Endodermal cell (in vitro differentiated cells): Measurements from ENCODE around the gene FMOD. TPM values are rescaled to one million over a fixed set of nuclear protein-coding genes. Genes with fewer than 3 reads are reported as not detected.

Source experiments
- DNase-seq: peaks from one replicate; pipeline ENCODE4 v3.0.0-alpha.2; 2017
- H3K27ac ChIP-seq: 2 replicates; pipeline ENCODE4 v1.5.1; 2013; ENCODE audit warnings: mild to moderate bottlenecking, low read depth, low read length, moderate library complexity
- H3K27me3 ChIP-seq: 2 replicates; pipeline ENCODE4 v1.6.1; 2013; ENCODE audit warnings: mild to moderate bottlenecking, low read length, moderate library complexity; ENCODE audit not compliant: insufficient read depth, control insufficient read depth, poor library complexity, severe bottlenecking
- H3K36me3 ChIP-seq: 2 replicates; pipeline ENCODE4 v1.7.0; 2013; ENCODE audit warnings: mild to moderate bottlenecking, low read length, moderate library complexity; ENCODE audit not compliant: control insufficient read depth, insufficient read depth
- H3K4me1 ChIP-seq: one replicate; pipeline ENCODE4 v1.7.0; 2013; ENCODE audit warnings: low read length; ENCODE audit not compliant: control insufficient read depth, insufficient read depth
- H3K4me3 ChIP-seq: 2 replicates; pipeline ENCODE4 v1.5.1; 2013; ENCODE audit warnings: mild to moderate bottlenecking, low read length, moderate library complexity
- H3K9ac ChIP-seq: 2 replicates; pipeline ENCODE4 v1.6.1; 2013; ENCODE audit warnings: mild to moderate bottlenecking, low read length, moderate library complexity; ENCODE audit not compliant: poor library complexity, severe bottlenecking; ENCODE audit errors: extremely low read depth
- H3K9me3 ChIP-seq: 2 replicates; pipeline ENCODE4 v1.6.1; 2013; ENCODE audit warnings: mild to moderate bottlenecking, low read length, moderate library complexity; ENCODE audit not compliant: control insufficient read depth
- H3K27ac Mint-ChIP-seq: 2 replicates; pipeline ENCODE4 v1.8.0; 2020; ENCODE audit warnings: mixed read lengths
- H3K27me3 Mint-ChIP-seq: 2 replicates; pipeline ENCODE4 v1.8.0; 2021; ENCODE audit warnings: mild to moderate bottlenecking, mixed read lengths; ENCODE audit not compliant: insufficient read depth
- H3K36me3 Mint-ChIP-seq: 2 replicates; pipeline ENCODE4 v1.8.0; 2020; ENCODE audit warnings: low read depth, mixed read lengths
- H3K4me1 Mint-ChIP-seq: 2 replicates; pipeline ENCODE4 v1.8.0; 2020; ENCODE audit warnings: mixed read lengths
- H3K4me3 Mint-ChIP-seq: 2 replicates; pipeline ENCODE4 v1.8.0; 2020; ENCODE audit warnings: mild to moderate bottlenecking, moderate library complexity, mixed read lengths
- H3K9me3 Mint-ChIP-seq: 2 replicates; pipeline ENCODE4 v1.8.0; 2020; ENCODE audit warnings: mild to moderate bottlenecking, mixed read lengths
- WGBS, 2 experiments: methylation state at CpG; one replicate each; pipeline versions ENCODE4 v1.1.5 to v1.1.7; 2013; ENCODE audit warnings: missing lambda C conversion rate in 2 of 2, mixed read lengths in 1 of 2; ENCODE audit not compliant: insufficient coverage in 1 of 2, insufficient read length in 1 of 2; 5-methylcytosine and 5-hydroxymethylcytosine counted together
- total RNA-seq, 2 donors: library from RNA; stranded (reverse); fragmentation: NEBNext Ultra II Directional in 1 of 2; extraction: Animal tissue kit (Norgen Biotek cat#: 25700) in 1 of 2; gene quantifications; 2 replicates in 1 of 2; 3 replicates in 1 of 2; pipeline ENCODE4 v1.2.1, GENCODE V29; 2021
- TF ChIP-seq, protein P1 (sequence below): fragments of 200-600 bp; sonication (generic); conservative IDR thresholded peaks from 2 replicates; pipeline ENCODE4 v1.5.0; 2021; ENCODE audit warnings: antibody characterized with exemption, mild to moderate bottlenecking

Gene FMOD
- total RNA-seq, 2 donors from 2014 or later = 2.9 to 4.8 TPM

DNA sequence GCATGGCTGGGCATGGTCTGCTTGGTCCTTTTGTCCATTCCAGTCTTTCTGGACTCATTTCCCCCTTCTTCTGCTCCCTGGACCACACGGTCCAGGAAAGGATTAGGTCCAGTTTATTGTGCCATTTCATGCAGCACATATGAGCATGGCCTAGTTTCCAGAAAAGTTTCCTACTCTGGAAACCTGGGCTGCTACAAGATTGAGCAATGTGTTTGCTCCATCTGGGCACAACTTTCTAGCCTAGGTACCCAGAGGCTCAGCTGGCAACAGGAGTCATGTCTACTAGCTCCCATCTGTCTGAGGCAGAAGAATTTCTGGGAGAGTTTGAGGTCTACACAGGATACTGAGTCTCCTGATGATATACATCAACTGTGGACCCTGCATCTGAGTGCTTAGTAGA lies 14.8 kb downstream of the FMOD start:
- H3K27ac Mint-ChIP-seq = no peak overlapping the region
- TF ChIP-seq, protein P1, sequence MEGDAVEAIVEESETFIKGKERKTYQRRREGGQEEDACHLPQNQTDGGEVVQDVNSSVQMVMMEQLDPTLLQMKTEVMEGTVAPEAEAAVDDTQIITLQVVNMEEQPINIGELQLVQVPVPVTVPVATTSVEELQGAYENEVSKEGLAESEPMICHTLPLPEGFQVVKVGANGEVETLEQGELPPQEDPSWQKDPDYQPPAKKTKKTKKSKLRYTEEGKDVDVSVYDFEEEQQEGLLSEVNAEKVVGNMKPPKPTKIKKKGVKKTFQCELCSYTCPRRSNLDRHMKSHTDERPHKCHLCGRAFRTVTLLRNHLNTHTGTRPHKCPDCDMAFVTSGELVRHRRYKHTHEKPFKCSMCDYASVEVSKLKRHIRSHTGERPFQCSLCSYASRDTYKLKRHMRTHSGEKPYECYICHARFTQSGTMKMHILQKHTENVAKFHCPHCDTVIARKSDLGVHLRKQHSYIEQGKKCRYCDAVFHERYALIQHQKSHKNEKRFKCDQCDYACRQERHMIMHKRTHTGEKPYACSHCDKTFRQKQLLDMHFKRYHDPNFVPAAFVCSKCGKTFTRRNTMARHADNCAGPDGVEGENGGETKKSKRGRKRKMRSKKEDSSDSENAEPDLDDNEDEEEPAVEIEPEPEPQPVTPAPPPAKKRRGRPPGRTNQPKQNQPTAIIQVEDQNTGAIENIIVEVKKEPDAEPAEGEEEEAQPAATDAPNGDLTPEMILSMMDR = no peak
- H3K36me3 Mint-ChIP-seq = no peaks in the 10 kb centered on the region
- H3K27me3 Mint-ChIP-seq = peaks cover 19% of the 10 kb centered on the region
- DNase-seq = no peak
- peaks cover 8% of the 10 kb centered on the region for H3K27me3 ChIP-seq
- H3K36me3 ChIP-seq = no peaks in the 10 kb centered on the region
- H3K4me1 ChIP-seq = peaks cover 11% of the 10 kb centered on the region
- no peak overlapping the region for H3K4me3 Mint-ChIP-seq
- H3K4me3 ChIP-seq = no peak overlapping the region
- no peak overlapping the region for H3K27ac ChIP-seq
- no peaks in the 10 kb centered on the region for H3K9me3 ChIP-seq
- WGBS, 2 experiments = 69 to 100% methylated on average over 1 of the region's 1 CpG
- H3K9me3 Mint-ChIP-seq = no peaks in the 10 kb centered on the region
- peaks cover 8% of the 10 kb centered on the region for H3K4me1 Mint-ChIP-seq
- H3K9ac ChIP-seq = no peak overlapping the region

DNA sequence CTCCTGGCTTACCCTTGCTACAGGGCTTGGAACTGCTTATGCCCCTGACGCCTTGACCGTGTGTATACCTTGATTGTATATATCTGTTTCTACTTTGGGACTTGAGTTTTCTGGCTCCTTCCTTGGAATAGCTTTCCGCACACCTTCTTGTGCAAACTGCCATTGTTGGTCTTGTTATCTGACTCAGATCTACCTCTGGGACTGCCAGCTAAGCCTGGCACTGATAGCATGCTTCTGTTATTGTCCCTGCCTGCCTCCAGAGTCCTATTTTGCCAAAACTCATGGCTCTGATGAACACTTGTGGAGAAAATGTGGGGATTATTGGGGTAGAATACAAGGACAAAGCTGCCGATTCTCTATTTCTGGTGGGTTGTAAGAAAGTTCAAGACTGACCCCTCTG lies 15.4 kb downstream of the FMOD start:
- H3K27me3 ChIP-seq = peaks cover 2% of the 10 kb centered on the region
- no peaks in the 10 kb centered on the region for H3K9me3 Mint-ChIP-seq
- no peak for DNase-seq
- H3K4me3 Mint-ChIP-seq = no peak overlapping the region
- peaks cover 19% of the 10 kb centered on the region for H3K27me3 Mint-ChIP-seq
- H3K4me1 Mint-ChIP-seq = peaks cover 4% of the 10 kb centered on the region
- H3K9me3 ChIP-seq = no peaks in the 10 kb centered on the region
- no peak overlapping the region for H3K4me3 ChIP-seq
- no peaks in the 10 kb centered on the region for H3K36me3 Mint-ChIP-seq
- H3K27ac ChIP-seq = no peak overlapping the region
- H3K27ac Mint-ChIP-seq = no peak overlapping the region
- TF ChIP-seq, protein P1 = no peak
- H3K4me1 ChIP-seq = peaks cover 5% of the 10 kb centered on the region
- no peaks in the 10 kb centered on the region for H3K36me3 ChIP-seq
- WGBS, 2 experiments = 87 to 94% methylated on average over 4 of the region's 4 CpGs
- no peak overlapping the region for H3K9ac ChIP-seq

DNA sequence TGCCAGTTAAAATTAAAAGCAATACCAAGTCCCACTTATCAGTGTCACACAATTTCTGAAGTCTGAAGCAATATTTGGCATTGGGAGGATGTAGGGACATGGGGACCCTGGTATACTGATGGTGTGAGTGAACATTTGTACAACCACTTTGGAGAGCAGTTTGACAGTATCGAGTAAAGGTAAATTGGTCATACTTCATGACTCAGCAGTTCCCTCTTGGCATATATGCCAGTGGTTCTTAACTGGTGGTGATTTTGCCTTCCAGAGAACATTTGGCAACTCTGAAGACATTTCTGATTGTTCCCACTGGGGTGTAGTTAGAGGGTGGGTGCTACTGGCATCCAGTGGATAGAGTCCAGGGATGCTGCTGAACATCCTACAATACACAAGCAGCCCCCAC lies 19.7 kb downstream of the FMOD start:
- no peak for DNase-seq
- Mint-ChIP-seq H3K4me3 (no peak overlapping the region), H3K9me3 (no peaks in the 10 kb centered on the region), H3K27ac (no peak overlapping the region), H3K36me3 (no peaks in the 10 kb centered on the region), H3K27me3 (peaks cover 19% of the 10 kb centered on the region), H3K4me1 (peaks cover 22% of the 10 kb centered on the region)
- 96% methylated on average over 1 of the region's 1 CpG; no CpG with 5 or more reads in 1 of the 2 experiments for WGBS, 2 experiments
- Histone ChIP-seq H3K27me3 (no peaks in the 10 kb centered on the region), H3K27ac (no peak overlapping the region), H3K4me3 (no peak overlapping the region), H3K36me3 (no peaks in the 10 kb centered on the region), H3K4me1 (peaks cover 4% of the 10 kb centered on the region), H3K9me3 (no peaks in the 10 kb centered on the region), H3K9ac (no peak overlapping the region)
- TF ChIP-seq, protein P1 = no peak
